Ishikawa (cell line): ENCODE data around the gene SEMA6A.

ENCODE experiments used
- CEBPB ChIP-seq: IDR thresholded peaks from 2 replicates; pipeline ENCODE4 v1.6.1; 2012
- CREB1 ChIP-seq: IDR thresholded peaks from 2 replicates; pipeline ENCODE4 v1.6.1; 2012; ENCODE audit warnings: low read depth
- EGR1 ChIP-seq: IDR thresholded peaks from 2 replicates; pipeline ENCODE4 v1.6.1; 2012
- EP300 ChIP-seq: IDR thresholded peaks from 2 replicates; pipeline ENCODE4 v1.6.1; 2012; ENCODE audit warnings: borderline replicate concordance
- FOXM1 ChIP-seq: IDR thresholded peaks from 2 replicates; pipeline ENCODE4 v1.6.1; 2012; ENCODE audit warnings: low read depth, borderline replicate concordance
- MAX ChIP-seq: IDR thresholded peaks from 2 replicates; pipeline ENCODE4 v1.6.1; 2012
- RAD21 ChIP-seq: IDR thresholded peaks from 2 replicates; pipeline ENCODE4 v1.6.1; 2012; ENCODE audit warnings: low read depth
- REST ChIP-seq: IDR thresholded peaks from 2 replicates; pipeline ENCODE4 v1.6.1; 2012; ENCODE audit warnings: low read depth, mild to moderate bottlenecking
- TAF1 ChIP-seq: IDR thresholded peaks from 2 replicates; pipeline ENCODE4 v1.6.1; 2012; ENCODE audit warnings: low read depth, mild to moderate bottlenecking
- TCF12 ChIP-seq: IDR thresholded peaks from 2 replicates; pipeline ENCODE4 v1.6.1; 2012; ENCODE audit warnings: low read depth
- USF1 ChIP-seq: IDR thresholded peaks from 2 replicates; pipeline ENCODE4 v1.6.1; 2012
- YY1 ChIP-seq: IDR thresholded peaks from 2 replicates; pipeline ENCODE4 v1.6.1; 2012; ENCODE audit warnings: low read depth

GRCh38 chr5:116449458-116449857 is 125.2 kb downstream of the SEMA6A start:
- no peak for TF ChIP-seq RAD21
- TF ChIP-seq CREB1, result no peak
- TF ChIP-seq REST, result no peak
- no peak for TF ChIP-seq EP300
- no peak for TF ChIP-seq CEBPB
- TF ChIP-seq MAX, result no peak
- no peak for TF ChIP-seq YY1
- TF ChIP-seq TAF1, result no peak
- no peak for TF ChIP-seq EGR1
- TF ChIP-seq TCF12, result no peak
- no peak for TF ChIP-seq FOXM1
- no peak for TF ChIP-seq USF1
